Left lung (tissue), 10 donors: Measurements from ENCODE around the gene SIVA1. TPM values are rescaled to one million over a fixed set of nuclear protein-coding genes. Genes with fewer than 3 reads are reported as not detected.

Experiments used
- ATAC-seq: fragments of 200-7000 bp; cut with Tn5 transposase; one replicate; pipeline ENCODE4 v1.9.1; 2020; ENCODE audit warnings: moderate library complexity
- DNase-seq, 4 donors: peaks; one replicate each; pipeline ENCODE4 v3.0.0-alpha.2; 2013 to 2020
- H3K27ac ChIP-seq, 2 donors: fragments of 200-600 bp; sonication (generic) in 1 of 2; one replicate each; pipeline versions ENCODE4 v1.5.0 to v1.8.0; 2020 to 2021
- H3K27me3 ChIP-seq, 2 donors: fragments of 200-600 bp; sonication (generic) in 1 of 2; one replicate each; pipeline versions ENCODE4 v1.5.0 to v1.8.0; 2020 to 2021
- H3K36me3 ChIP-seq, 2 donors: fragments of 200-600 bp; sonication (generic) in 1 of 2; one replicate each; pipeline versions ENCODE4 v1.5.0 to v1.8.0; 2020 to 2021
- H3K4me1 ChIP-seq, 2 donors: fragments of 200-600 bp; one replicate each; pipeline ENCODE4 v1.8.0; 2021
- H3K4me3 ChIP-seq, 2 donors: fragments of 200-600 bp; sonication (generic) in 1 of 2; one replicate each; pipeline versions ENCODE4 v1.5.0 to v1.8.0; 2020 to 2021; ENCODE audit warnings: mild to moderate bottlenecking in 1 of 2
- H3K9me3 ChIP-seq, 2 donors: fragments of 200-600 bp; sonication (generic) in 1 of 2; one replicate each; pipeline versions ENCODE4 v1.5.0 to v1.8.0; 2020 to 2021
- CTCF ChIP-seq, 2 donors: fragments of 200-600 bp; sonication (generic) in 1 of 2; IDR thresholded peaks; one replicate each; pipeline versions ENCODE4 v1.5.0 to v1.8.0; 2021; ENCODE audit warnings: antibody characterized with exemption in 2 of 2
- intact Hi-C, 2 donors: fragments of 100-400 bp; cut with DNase I; formaldehyde crosslinking; loops; one replicate each; pipeline versions ENCODE4 v1.11.2 to v1.14.2; 2022
- polyA plus RNA-seq, 6 donors: library from polyadenylated mRNA; unstranded; fragments of 120-200 nt; gene quantifications; one replicate each; pipeline ENCODE4 v1.2.1, GENCODE V29; 2013; ENCODE audit not compliant: insufficient read length in 6 of 6
- total RNA-seq, 2 donors: library from RNA; stranded (reverse); fragmentation: NEBNext Ultra II Directional; extraction: Animal tissue kit (Norgen Biotek cat#: 25700); gene quantifications; one replicate each; pipeline ENCODE4 v1.2.1, GENCODE V29; 2021
- donor health status: DM: no; HTN: yes; CAD: no.
- donor health status: DM: no; HTN: no; CAD: no.

Gene SIVA1
- total and polyA plus RNA-seq, 8 donors: 54.4 to 88.4 (median 72.0) TPM

- no peak for TF ChIP-seq CTCF (IDR thresholded peaks at IDR 0.05)
- peaks cover 45 to 80% of the 10 kb centered on the region in 2 donors for H3K4me1 ChIP-seq
Observed at GRCh38 chr14:104791425-104791824, 38.5 kb downstream of the SIVA1 start.

GRCh38 chr14:104792101-104792884 lies 39.3 kb downstream of the SIVA1 start:
- no peak overlapping the region for H3K4me3 ChIP-seq
- intact Hi-C loops: no loop called here
- no peaks in the 10 kb centered on the region for H3K9me3 ChIP-seq
- peak overlapping the region; percentile 28 to 42 for H3K27ac ChIP-seq
- TF ChIP-seq CTCF (IDR thresholded peaks at IDR 0.05): no peak
- ATAC-seq (peak; percentile 76), DNase-seq (peak in 2 of 4 donors; percentile 81 to 91)
- peaks cover 0 to 53% of the 10 kb centered on the region in 2 donors for H3K36me3 ChIP-seq
- no peaks in the 10 kb centered on the region for H3K27me3 ChIP-seq
- H3K4me1 ChIP-seq: peaks cover 36 to 80% of the 10 kb centered on the region in 2 donors

More at GRCh38 chr14:104791425-104791824, 38.5 kb downstream of the SIVA1 start:
- Histone ChIP-seq H3K9me3 (no peaks in the 10 kb centered on the region), H3K4me3 (no peak overlapping the region), H3K27me3 (no peaks in the 10 kb centered on the region), H3K36me3 (peaks cover 0 to 55% of the 10 kb centered on the region in 2 donors), H3K27ac (no peak overlapping the region)
- intact Hi-C loops: no loop called here
- DNase-seq: no peak
- no peak for ATAC-seq

GRCh38 chr14:104792945-104793702 lies 40.2 kb downstream of the SIVA1 start:
- Histone ChIP-seq H3K36me3 (peaks cover 0 to 45% of the 10 kb centered on the region in 2 donors), H3K4me3 (peak overlapping the region in 1 of 2 donors; percentile 86), H3K9me3 (no peaks in the 10 kb centered on the region), H3K4me1 (peaks cover 32 to 80% of the 10 kb centered on the region in 2 donors), H3K27ac (peak overlapping the region in 1 of 2 donors; percentile 28), H3K27me3 (no peaks in the 10 kb centered on the region)
- ATAC-seq (no peak), DNase-seq (no peak)
- no peak for TF ChIP-seq CTCF (IDR thresholded peaks at IDR 0.05)
- intact Hi-C loops: no loop called here

- intact Hi-C loops: no loop called here
- peaks cover 0 to 40% of the 10 kb centered on the region in 2 donors for H3K36me3 ChIP-seq
- no peak overlapping the region for H3K27ac ChIP-seq
- peak overlapping the region in 1 of 2 donors; percentile 86 for H3K4me3 ChIP-seq
- no peaks in the 10 kb centered on the region for H3K9me3 ChIP-seq
- ATAC-seq (no peak), DNase-seq (no peak)
- H3K4me1 ChIP-seq: peaks cover 29 to 77% of the 10 kb centered on the region in 2 donors
- no peaks in the 10 kb centered on the region for H3K27me3 ChIP-seq
- TF ChIP-seq CTCF (IDR thresholded peaks at IDR 0.05): no peak
Observed at GRCh38 chr14:104793703-104793959, 40.7 kb downstream of the SIVA1 start.

GRCh38 chr14:104794099-104794498 lies 41.2 kb downstream of the SIVA1 start:
- Histone ChIP-seq H3K9me3 (no peaks in the 10 kb centered on the region), H3K4me3 (peak overlapping the region; percentile 73 to 86), H3K27ac (peak overlapping the region; percentile 79 to 81), H3K4me1 (peaks cover 29 to 72% of the 10 kb centered on the region in 2 donors), H3K27me3 (no peaks in the 10 kb centered on the region), H3K36me3 (peaks cover 0 to 35% of the 10 kb centered on the region in 2 donors)
- intact Hi-C loops: no loop called here
- ATAC-seq (peak; percentile 37), DNase-seq (peak in 2 of 4 donors; percentile 79 to 93)
- no peak for TF ChIP-seq CTCF (IDR thresholded peaks at IDR 0.05)
